ENCODE measurements around the gene SIRT7. TPM values are rescaled to one million over a fixed set of nuclear protein-coding genes. Genes with fewer than 3 reads are reported as not detected.
A peak's percentile ranks its signal among the peaks of the same experiment; 100 is the strongest.

The SIRT7 gene
- total RNA-seq, 2 experiments from 2014 or later, result 18.8 to 22.1 TPM

GRCh38 chr17:81889602-81890001, 28.4 kb downstream of the SIRT7 start:
- CTCF ChIA-PET, result interaction anchor here (0.5 kb wide), 1 partner anchor 375 kb away, joined by 4 read pairs; no protein-coding TSS in a partner anchor
- no peak for DNase-seq
- peak overlapping the region; percentile 93 for H3K27ac Mint-ChIP-seq
- H3K9me3 Mint-ChIP-seq, result no peaks in the 10 kb centered on the region
- intact Hi-C loops (cut with micrococcal nuclease), result loop anchor here (2.0 kb wide), 2 partner anchors 37 to 57 kb away; partner anchors contain the start of genes MAFG and MCRIP1
- H3K4me3 Mint-ChIP-seq, result peak overlapping the region; percentile 85
- H3K27me3 Mint-ChIP-seq (ENCODE audit: low read depth), result no peaks in the 10 kb centered on the region
- peaks cover 49% of the 10 kb centered on the region for H3K36me3 Mint-ChIP-seq (ENCODE audit: low read depth)
- H3K4me1 Mint-ChIP-seq (ENCODE audit: low read depth), result peaks cover 36% of the 10 kb centered on the region

- Mint-ChIP-seq H3K36me3 (ENCODE audit: low read depth) (peaks cover 50% of the 10 kb centered on the region), H3K4me3 (peak overlapping the region; percentile 85), H3K4me1 (ENCODE audit: low read depth) (peaks cover 36% of the 10 kb centered on the region), H3K27ac (no peak overlapping the region), H3K27me3 (ENCODE audit: low read depth) (no peaks in the 10 kb centered on the region), H3K9me3 (no peaks in the 10 kb centered on the region)
- CTCF ChIA-PET, result no interaction called here
- intact Hi-C loops (cut with micrococcal nuclease), result no loop called here
- no peak for DNase-seq
Measured at GRCh38 chr17:81888988-81889595, 28.9 kb downstream of the SIRT7 start.

- CTCF ChIA-PET, result no interaction called here
- intact Hi-C loops (cut with micrococcal nuclease), result no loop called here
Measured at GRCh38 chr17:81888105-81888987, 29.6 kb downstream of the SIRT7 start.

GRCh38 chr17:81885869-81886548, 32.0 kb downstream of the SIRT7 start:
- Mint-ChIP-seq H3K4me1 (ENCODE audit: low read depth) (peaks cover 30% of the 10 kb centered on the region), H3K27ac (peak overlapping the region; percentile 51), H3K4me3 (no peak overlapping the region), H3K27me3 (ENCODE audit: low read depth) (no peaks in the 10 kb centered on the region), H3K36me3 (ENCODE audit: low read depth) (peaks cover 59% of the 10 kb centered on the region), H3K9me3 (no peaks in the 10 kb centered on the region)
- CTCF ChIA-PET, result interaction anchor here (1.4 kb wide), 1 partner anchor 20 kb away, joined by 3 read pairs; no protein-coding TSS in a partner anchor
- no peak for DNase-seq
- intact Hi-C loops (cut with micrococcal nuclease), result no loop called here

More at GRCh38 chr17:81888105-81888987, 29.6 kb downstream of the SIRT7 start:
- peaks cover 33% of the 10 kb centered on the region for H3K4me1 Mint-ChIP-seq (ENCODE audit: low read depth)
- H3K9me3 Mint-ChIP-seq, result no peaks in the 10 kb centered on the region
- H3K4me3 Mint-ChIP-seq, result peak overlapping the region; percentile 85
- H3K27me3 Mint-ChIP-seq (ENCODE audit: low read depth), result no peaks in the 10 kb centered on the region
- no peak for DNase-seq
- no peak overlapping the region for H3K27ac Mint-ChIP-seq
- H3K36me3 Mint-ChIP-seq (ENCODE audit: low read depth), result peaks cover 49% of the 10 kb centered on the region

DNA sequence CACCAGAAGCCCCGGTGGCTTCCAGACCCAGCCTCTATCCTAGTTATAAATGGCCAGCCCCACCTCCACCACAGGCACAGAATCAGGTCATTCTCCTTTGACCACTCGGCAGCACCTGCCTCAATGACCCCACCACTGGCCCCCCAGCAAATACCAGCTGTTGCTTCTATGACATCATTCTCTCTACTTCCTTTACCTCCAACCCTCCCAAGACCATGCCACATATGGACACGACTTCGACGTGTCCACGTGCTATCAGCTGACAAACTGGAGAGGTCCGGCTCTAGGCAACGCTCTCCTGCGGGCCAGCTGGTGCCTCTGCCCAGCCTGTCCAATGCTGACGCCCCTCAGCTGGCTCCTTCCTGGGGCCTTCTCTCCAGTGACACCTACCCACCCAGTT, 32.5 kb downstream of the SIRT7 start:
- DNase-seq, result no peak
- no peak overlapping the region for H3K4me3 Mint-ChIP-seq
- peaks cover 30% of the 10 kb centered on the region for H3K4me1 Mint-ChIP-seq (ENCODE audit: low read depth)
- H3K27ac Mint-ChIP-seq, result peak overlapping the region; percentile 51
- no peaks in the 10 kb centered on the region for H3K9me3 Mint-ChIP-seq
- no peaks in the 10 kb centered on the region for H3K27me3 Mint-ChIP-seq (ENCODE audit: low read depth)
- H3K36me3 Mint-ChIP-seq (ENCODE audit: low read depth), result peaks cover 55% of the 10 kb centered on the region
- intact Hi-C loops (cut with micrococcal nuclease), result no loop called here
- CTCF ChIA-PET, result interaction anchor here (1.1 to 1.4 kb wide), 2 partner anchors 19 to 42 kb away, joined by 3 read pairs; no protein-coding TSS in a partner anchor

DNA sequence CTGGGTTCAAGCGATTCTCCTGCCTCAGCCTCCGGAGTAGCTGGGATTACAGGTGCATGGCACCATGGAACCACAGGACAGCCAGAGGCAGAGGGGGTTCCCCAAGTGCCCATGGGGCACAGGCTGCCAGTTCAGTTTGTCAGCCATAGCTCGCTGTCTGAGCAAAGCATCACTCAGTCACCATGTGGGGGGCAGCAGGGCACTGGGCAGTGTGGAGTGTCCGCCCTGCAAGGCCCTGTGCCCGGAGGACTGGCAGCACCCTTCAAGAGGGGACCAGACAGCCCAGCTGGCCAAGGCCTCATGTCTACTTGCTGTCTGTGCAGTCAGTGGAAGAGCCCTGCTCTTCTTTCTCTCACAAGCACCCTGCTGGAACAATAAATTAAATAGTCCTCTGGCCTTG, 33.0 kb downstream of the SIRT7 start:
- no peaks in the 10 kb centered on the region for H3K27me3 Mint-ChIP-seq (ENCODE audit: low read depth)
- H3K36me3 Mint-ChIP-seq (ENCODE audit: low read depth), result peaks cover 53% of the 10 kb centered on the region
- DNase-seq, result no peak
- H3K27ac Mint-ChIP-seq, result no peak overlapping the region
- no peak overlapping the region for H3K4me3 Mint-ChIP-seq
- peaks cover 26% of the 10 kb centered on the region for H3K4me1 Mint-ChIP-seq (ENCODE audit: low read depth)
- intact Hi-C loops (cut with micrococcal nuclease), result no loop called here
- CTCF ChIA-PET, result interaction anchor here (1.1 to 1.4 kb wide), 2 partner anchors 19 to 43 kb away, joined by 3 read pairs; no protein-coding TSS in a partner anchor
- H3K9me3 Mint-ChIP-seq, result no peaks in the 10 kb centered on the region

GRCh38 chr17:81884520-81884919, 33.5 kb downstream of the SIRT7 start:
- Mint-ChIP-seq H3K36me3 (ENCODE audit: low read depth) (peaks cover 53% of the 10 kb centered on the region), H3K27me3 (ENCODE audit: low read depth) (no peaks in the 10 kb centered on the region), H3K4me3 (no peak overlapping the region), H3K4me1 (ENCODE audit: low read depth) (peaks cover 24% of the 10 kb centered on the region), H3K27ac (no peak overlapping the region), H3K9me3 (no peaks in the 10 kb centered on the region)
- intact Hi-C loops (cut with micrococcal nuclease), result no loop called here
- DNase-seq, result no peak
- CTCF ChIA-PET, result interaction anchor here (1.1 to 1.4 kb wide), 2 partner anchors 18 to 43 kb away, joined by 3 read pairs; no protein-coding TSS in a partner anchor

GRCh38 chr17:81879121-81879520, 38.9 kb downstream of the SIRT7 start:
- CTCF ChIA-PET, result interaction anchor here (1.4 kb wide), 1 partner anchor 141 kb away, joined by 5 read pairs; no protein-coding TSS in a partner anchor
- Mint-ChIP-seq H3K4me3 (no peak overlapping the region), H3K27ac (no peak overlapping the region), H3K36me3 (ENCODE audit: low read depth) (peaks cover 33% of the 10 kb centered on the region), H3K27me3 (ENCODE audit: low read depth) (no peaks in the 10 kb centered on the region), H3K9me3 (no peaks in the 10 kb centered on the region), H3K4me1 (ENCODE audit: low read depth) (peaks cover 7% of the 10 kb centered on the region)
- intact Hi-C loops (cut with micrococcal nuclease), result no loop called here
- DNase-seq, result no peak

DNA sequence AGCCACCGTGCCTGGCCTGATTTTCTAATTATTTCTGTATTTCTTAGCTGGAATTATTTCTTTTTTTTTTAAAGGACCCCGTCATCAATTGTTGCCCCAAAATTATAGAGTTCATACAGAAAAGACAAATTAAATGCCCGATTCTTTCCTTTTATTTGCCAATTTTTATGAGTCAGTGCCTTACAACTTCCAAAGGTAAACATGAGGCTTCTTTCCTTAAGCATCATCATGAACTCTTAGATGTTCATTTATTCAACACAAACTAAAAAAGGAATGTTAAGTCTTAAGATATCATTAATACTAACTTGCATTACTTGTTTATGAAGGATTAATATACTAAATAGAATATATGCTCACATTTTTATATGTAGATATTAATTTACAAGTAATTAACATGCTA, 39.7 kb downstream of the SIRT7 start:
- Mint-ChIP-seq H3K27ac (no peak overlapping the region), H3K27me3 (ENCODE audit: low read depth) (no peaks in the 10 kb centered on the region), H3K4me1 (ENCODE audit: low read depth) (peaks cover 14% of the 10 kb centered on the region), H3K9me3 (no peaks in the 10 kb centered on the region), H3K4me3 (no peak overlapping the region), H3K36me3 (ENCODE audit: low read depth) (peaks cover 32% of the 10 kb centered on the region)
- no peak for DNase-seq
- intact Hi-C loops (cut with micrococcal nuclease), result no loop called here
- CTCF ChIA-PET, result no interaction called here

GRCh38 chr17:81877569-81877968, 40.4 kb downstream of the SIRT7 start:
- no peak overlapping the region for H3K4me3 Mint-ChIP-seq
- peaks cover 21% of the 10 kb centered on the region for H3K4me1 Mint-ChIP-seq (ENCODE audit: low read depth)
- intact Hi-C loops (cut with micrococcal nuclease), result no loop called here
- no peaks in the 10 kb centered on the region for H3K27me3 Mint-ChIP-seq (ENCODE audit: low read depth)
- H3K9me3 Mint-ChIP-seq, result no peaks in the 10 kb centered on the region
- peak overlapping the region; percentile 12 for H3K27ac Mint-ChIP-seq
- DNase-seq, result no peak
- CTCF ChIA-PET, result no interaction called here
- H3K36me3 Mint-ChIP-seq (ENCODE audit: low read depth), result peaks cover 33% of the 10 kb centered on the region

DNA sequence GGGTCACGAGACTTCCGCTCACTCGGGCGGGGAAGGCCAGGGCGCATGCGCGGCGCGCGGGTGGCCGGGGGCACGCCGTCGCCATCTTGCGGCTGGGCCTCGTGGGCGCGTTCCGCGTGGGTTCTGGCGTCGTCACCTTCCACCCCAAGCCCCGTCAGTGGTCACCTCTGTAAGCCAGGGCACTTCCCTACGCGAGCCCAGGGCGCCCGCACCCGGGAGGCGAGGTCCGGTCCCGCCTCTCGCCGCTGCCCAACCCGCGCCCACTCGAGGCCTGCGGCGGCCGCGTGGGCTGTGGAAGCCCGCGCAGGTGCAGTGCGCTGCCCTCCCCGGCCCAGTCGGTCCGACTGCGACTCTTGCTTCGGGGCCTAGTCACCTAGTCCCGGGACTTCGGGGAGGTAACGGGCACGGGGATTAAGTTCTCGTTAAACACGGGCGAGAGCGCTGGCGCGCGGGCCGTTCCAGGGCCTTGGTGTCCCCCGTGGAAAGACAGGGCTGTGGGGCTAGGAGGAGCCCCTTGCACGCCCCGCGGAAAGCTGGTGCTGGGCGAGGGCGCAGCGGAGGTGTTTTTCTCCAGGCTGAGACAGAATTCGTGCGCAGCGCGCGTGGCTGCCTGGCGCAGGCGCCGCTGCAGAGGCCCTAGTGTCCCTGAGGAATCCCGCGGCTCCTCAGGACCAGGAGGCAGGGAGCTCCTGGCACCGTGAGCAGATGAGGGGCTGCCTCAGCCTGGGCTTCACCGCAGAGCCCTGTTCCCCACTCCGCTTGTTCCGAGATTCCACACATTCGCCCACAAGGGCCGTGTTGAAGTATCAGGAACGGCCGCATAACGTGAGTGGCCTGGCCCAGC, 46.4 kb downstream of the SIRT7 start:
- H3K9me3 Mint-ChIP-seq, result no peaks in the 10 kb centered on the region
- H3K4me3 Mint-ChIP-seq, result peak overlapping the region; percentile 83
- H3K27me3 Mint-ChIP-seq (ENCODE audit: low read depth), result no peaks in the 10 kb centered on the region
- intact Hi-C loops (cut with micrococcal nuclease), result loop anchor here (1.0 to 5.0 kb wide), 6 partner anchors 11 to 587 kb away; partner anchors contain the start of genes ACTG1, MAFG, NARF and P4HB
- peaks cover 26% of the 10 kb centered on the region for H3K36me3 Mint-ChIP-seq (ENCODE audit: low read depth)
- peak; percentile 96 for DNase-seq
- CTCF ChIA-PET, result interaction anchor here (1.2 to 1.5 kb wide), 2 partner anchors 53 to 252 kb away, joined by 4 to 5 read pairs; no protein-coding TSS in a partner anchor
- H3K27ac Mint-ChIP-seq, result peak overlapping the region; percentile 94
- peaks cover 48% of the 10 kb centered on the region for H3K4me1 Mint-ChIP-seq (ENCODE audit: low read depth)

Measured in activated naive CD4-positive, alpha-beta T cell treated with anti-CD3 and anti-CD28 coated beads for 36 hours (primary cell).